Measurements from ENCODE around the gene DYTN. TPM values are rescaled to one million over a fixed set of nuclear protein-coding genes. Genes with fewer than 3 reads are reported as not detected.

DYTN gene
- total RNA-seq, 1 donor from 2014 or later, result not detected

GRCh38 chr2:206688453-206688852 is 29.7 kb downstream of the DYTN start:
- H3K4me1 Mint-ChIP-seq, result no peaks in the 10 kb centered on the region
- H3K27me3 Mint-ChIP-seq (ENCODE audit: low read depth), result peaks cover 11% of the 10 kb centered on the region
- TF ChIP-seq CTCF (conservative IDR thresholded peaks at IDR 0.05), result no peak
- H3K4me3 Mint-ChIP-seq, result no peak overlapping the region
- no peaks in the 10 kb centered on the region for H3K36me3 Mint-ChIP-seq (ENCODE audit: low read depth)
- DNase-seq (ENCODE audit: low read depth, low spot score), result no peak
- H3K9me3 Mint-ChIP-seq, result no peaks in the 10 kb centered on the region
- no peak overlapping the region for H3K27ac Mint-ChIP-seq (ENCODE audit: unreplicated experiment)

- no peak overlapping the region for H3K27ac Mint-ChIP-seq (ENCODE audit: unreplicated experiment)
- no peak for DNase-seq (ENCODE audit: low read depth, low spot score)
- H3K36me3 Mint-ChIP-seq (ENCODE audit: low read depth), result no peaks in the 10 kb centered on the region
- TF ChIP-seq CTCF (conservative IDR thresholded peaks at IDR 0.05), result no peak
- no peaks in the 10 kb centered on the region for H3K9me3 Mint-ChIP-seq
- peaks cover 14% of the 10 kb centered on the region for H3K27me3 Mint-ChIP-seq (ENCODE audit: low read depth)
- no peaks in the 10 kb centered on the region for H3K4me1 Mint-ChIP-seq
- H3K4me3 Mint-ChIP-seq, result no peak overlapping the region
These were observed 34.6 kb downstream of the DYTN start for GRCh38 chr2:206683546-206683945.

- Mint-ChIP-seq H3K4me1 (peaks cover 6% of the 10 kb centered on the region), H3K27me3 (ENCODE audit: low read depth) (no peaks in the 10 kb centered on the region), H3K27ac (ENCODE audit: unreplicated experiment) (no peak overlapping the region), H3K36me3 (ENCODE audit: low read depth) (no peaks in the 10 kb centered on the region), H3K9me3 (no peaks in the 10 kb centered on the region), H3K4me3 (no peak overlapping the region)
- TF ChIP-seq CTCF (conservative IDR thresholded peaks at IDR 0.05), result no peak
- no peak for DNase-seq (ENCODE audit: low read depth, low spot score)
These were observed 47.5 kb downstream of the DYTN start for GRCh38 chr2:206670531-206671319.

- TF ChIP-seq CTCF (conservative IDR thresholded peaks at IDR 0.05), result no peak
- H3K9me3 Mint-ChIP-seq, result no peaks in the 10 kb centered on the region
- DNase-seq (ENCODE audit: low read depth, low spot score), result no peak
- no peak overlapping the region for H3K4me3 Mint-ChIP-seq
- peaks cover 5% of the 10 kb centered on the region for H3K27me3 Mint-ChIP-seq (ENCODE audit: low read depth)
- H3K27ac Mint-ChIP-seq (ENCODE audit: unreplicated experiment), result peak overlapping the region; percentile 59
- H3K36me3 Mint-ChIP-seq (ENCODE audit: low read depth), result no peaks in the 10 kb centered on the region
- H3K4me1 Mint-ChIP-seq, result peaks cover 6% of the 10 kb centered on the region
These were observed 52.9 kb downstream of the DYTN start for GRCh38 chr2:206665251-206665650.

GRCh38 chr2:206657087-206657486 is 61.1 kb downstream of the DYTN start:
- Mint-ChIP-seq H3K9me3 (peaks cover 14% of the 10 kb centered on the region), H3K27ac (ENCODE audit: unreplicated experiment) (no peak overlapping the region), H3K4me3 (no peak overlapping the region), H3K27me3 (ENCODE audit: low read depth) (peaks cover 14% of the 10 kb centered on the region), H3K36me3 (ENCODE audit: low read depth) (no peaks in the 10 kb centered on the region), H3K4me1 (no peaks in the 10 kb centered on the region)
- no peak for DNase-seq (ENCODE audit: low read depth, low spot score)
- no peak for TF ChIP-seq CTCF (conservative IDR thresholded peaks at IDR 0.05)
